Body of pancreas (tissue), 4 donors: ENCODE results near the gene ROR1. TPM values are rescaled to one million over a fixed set of nuclear protein-coding genes. Genes with fewer than 3 reads are reported as not detected.
A peak's percentile ranks its signal among the peaks of the same experiment; 100 is the strongest.

Experiments used
- ATAC-seq: fragments of 150-250 bp; one replicate; pipeline ENCODE4 v1.9.1; 2016
- DNase-seq, 4 donors: peaks; one replicate each; pipeline ENCODE4 v3.0.0-alpha.2; 2019
- H3K27ac ChIP-seq, 4 donors: fragments of 200-600 bp; sonication (generic); 1 replicate in 3 of 4; 2 replicates in 1 of 4; pipeline versions ENCODE4 v1.5.1 to v1.6.1; 2016 to 2019; ENCODE audit warnings: mild to moderate bottlenecking in 1 of 4, mixed read lengths in 1 of 4, moderate library complexity in 1 of 4
- H3K27me3 ChIP-seq, 2 donors: fragments of 200-600 bp; sonication (generic); one replicate each; pipeline ENCODE4 v1.6.0; 2016; ENCODE audit warnings: mild to moderate bottlenecking in 1 of 2
- H3K36me3 ChIP-seq, 2 donors: fragments of 200-600 bp; sonication (generic); replicated peaks in 1 of 2; 2 replicates each; pipeline ENCODE4 v1.5.1; 2016; ENCODE audit warnings: low read depth in 2 of 2; ENCODE audit not compliant: insufficient read depth in 1 of 2
- H3K4me1 ChIP-seq: fragments of 200-600 bp; sonication (generic); one replicate; pipeline ENCODE4 v1.6.0; 2016
- H3K4me3 ChIP-seq, 2 donors: fragments of 200-600 bp; sonication (generic); 1 replicate in 1 of 2; 2 replicates in 1 of 2; pipeline ENCODE4 v1.5.1; 2016 to 2019
- H3K9me3 ChIP-seq, 3 donors: fragments of 200-600 bp; sonication (generic); 1 replicate in 2 of 3; 2 replicates in 1 of 3; pipeline ENCODE4 v1.5.1; 2016
- CTCF ChIP-seq, 7 experiments: fragments of 450-650 bp in 4 of 7; fragments of 200-600 bp in 3 of 7; sonication (generic) in 3 of 7; IDR thresholded peaks; one replicate each; pipeline ENCODE4 v1.5.1; 2016 to 2019; ENCODE audit warnings: antibody characterized with exemption in 7 of 7
- POLR2A ChIP-seq, 3 donors: fragments of 450-650 bp; IDR thresholded peaks; one replicate each; pipeline ENCODE4 v1.6.1; 2016; ENCODE audit warnings: antibody characterized with exemption in 3 of 3, mild to moderate bottlenecking in 2 of 3
- WGBS, 2 donors: methylation state at CpG; one replicate each; pipeline ENCODE4 v1.1.5; 2017; 5-methylcytosine and 5-hydroxymethylcytosine counted together
- intact Hi-C: fragments of 100-400 bp; cut with DNase I; formaldehyde crosslinking; loops from one replicate; pipeline ENCODE4 v1.15.1; 2023
- total RNA-seq, 2 donors: library from RNA; depleted of rRNA; stranded (reverse); fragments of >200 nt; gene quantifications; one replicate each; pipeline ENCODE4 v1.1.0, GENCODE V29; 2016

Gene ROR1
- total RNA-seq, 2 donors from 2014 or later = 26.7 to 56.0 TPM

- TF ChIP-seq POLR2A (IDR thresholded peaks at IDR 0.05) = no peak
- no peak for TF ChIP-seq CTCF (IDR thresholded peaks at IDR 0.05)
- ATAC-seq = no peak
- Histone ChIP-seq H3K27ac (no peak overlapping the region), H3K4me1 (no peaks in the 10 kb centered on the region), H3K9me3 (no peaks in the 10 kb centered on the region), H3K4me3 (no peak overlapping the region), H3K36me3 (no peaks in the 10 kb centered on the region), H3K27me3 (no peaks in the 10 kb centered on the region)
- intact Hi-C loops = no loop called here
- no peak for DNase-seq
- WGBS, 2 donors = 96 to 98% methylated on average over 2 of the region's 2 CpGs
Observed at GRCh38 chr1:64030411-64030810, 256.6 kb downstream of the ROR1 start.

DNA sequence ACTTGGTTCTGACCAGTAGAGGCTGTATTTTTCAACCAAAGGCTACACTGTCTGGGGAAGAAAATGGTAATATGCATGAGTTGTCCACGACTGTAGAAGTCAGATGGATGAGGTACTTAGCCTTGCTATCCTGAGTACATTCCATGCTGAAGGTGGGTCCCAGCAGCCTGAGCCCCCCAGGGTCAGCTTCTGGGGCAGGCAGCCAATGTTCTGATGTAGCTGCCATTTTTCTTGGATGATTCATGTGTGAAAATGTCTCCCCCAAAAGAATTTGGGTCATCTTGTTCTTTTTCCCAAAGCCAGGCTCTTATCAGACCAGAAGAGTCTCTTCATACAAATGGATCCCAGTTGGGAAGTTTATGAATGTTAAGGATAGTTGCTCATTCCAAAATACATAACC is 257.4 kb downstream of the ROR1 start:
- WGBS, 2 donors = 85 to 91% methylated on average over 1 of the region's 1 CpG
- H3K9me3 ChIP-seq = no peaks in the 10 kb centered on the region
- DNase-seq (no peak), ATAC-seq (no peak)
- no peaks in the 10 kb centered on the region for H3K4me1 ChIP-seq
- intact Hi-C loops = no loop called here
- no peak overlapping the region for H3K27ac ChIP-seq
- no peak overlapping the region for H3K4me3 ChIP-seq
- no peaks in the 10 kb centered on the region for H3K27me3 ChIP-seq
- no peaks in the 10 kb centered on the region for H3K36me3 ChIP-seq
- TF ChIP-seq CTCF (IDR thresholded peaks at IDR 0.05) = no peak
- TF ChIP-seq POLR2A (IDR thresholded peaks at IDR 0.05) = no peak

GRCh38 chr1:64033667-64034220 is 259.9 kb downstream of the ROR1 start:
- no peaks in the 10 kb centered on the region for H3K9me3 ChIP-seq
- no peaks in the 10 kb centered on the region for H3K36me3 ChIP-seq
- intact Hi-C loops = no loop called here
- 69 to 76% methylated on average over 3 of the region's 3 CpGs for WGBS, 2 donors
- TF ChIP-seq POLR2A (IDR thresholded peaks at IDR 0.05) = no peak
- no peak for TF ChIP-seq CTCF (IDR thresholded peaks at IDR 0.05)
- no peak overlapping the region for H3K4me3 ChIP-seq
- H3K4me1 ChIP-seq = peaks cover 1% of the 10 kb centered on the region
- no peaks in the 10 kb centered on the region for H3K27me3 ChIP-seq
- DNase-seq (peak in 1 of 4 donors; percentile 18), ATAC-seq (peak; percentile 58)
- no peak overlapping the region for H3K27ac ChIP-seq

DNA sequence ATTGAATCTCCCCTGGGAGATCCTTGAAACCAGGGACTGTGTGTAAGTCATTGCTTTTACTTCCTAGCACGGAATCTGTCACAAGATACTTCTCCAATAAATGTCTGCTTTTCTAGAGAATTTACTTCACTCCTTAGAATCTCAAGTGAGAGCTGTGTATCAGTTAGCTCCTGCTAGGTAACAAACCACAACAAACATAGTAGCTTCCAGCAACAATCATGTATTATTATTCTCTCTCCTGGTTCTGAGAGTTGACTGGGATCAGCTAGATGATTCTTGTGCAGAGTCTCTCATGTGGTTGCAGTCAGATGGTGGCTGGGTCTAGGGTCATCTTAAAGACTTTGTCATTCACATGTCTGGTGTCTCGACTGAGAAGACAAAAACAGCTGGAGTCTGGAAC is 262.7 kb downstream of the ROR1 start:
- H3K4me1 ChIP-seq = peaks cover 15% of the 10 kb centered on the region
- H3K9me3 ChIP-seq = no peaks in the 10 kb centered on the region
- no peak for TF ChIP-seq CTCF (IDR thresholded peaks at IDR 0.05)
- no peak for TF ChIP-seq POLR2A (IDR thresholded peaks at IDR 0.05)
- H3K36me3 ChIP-seq = no peaks in the 10 kb centered on the region
- ATAC-seq (no peak), DNase-seq (no peak)
- H3K27me3 ChIP-seq = no peaks in the 10 kb centered on the region
- H3K27ac ChIP-seq = no peak overlapping the region
- no peak overlapping the region for H3K4me3 ChIP-seq
- 70 to 94% methylated on average over 2 of the region's 2 CpGs for WGBS, 2 donors
- intact Hi-C loops = no loop called here

DNA sequence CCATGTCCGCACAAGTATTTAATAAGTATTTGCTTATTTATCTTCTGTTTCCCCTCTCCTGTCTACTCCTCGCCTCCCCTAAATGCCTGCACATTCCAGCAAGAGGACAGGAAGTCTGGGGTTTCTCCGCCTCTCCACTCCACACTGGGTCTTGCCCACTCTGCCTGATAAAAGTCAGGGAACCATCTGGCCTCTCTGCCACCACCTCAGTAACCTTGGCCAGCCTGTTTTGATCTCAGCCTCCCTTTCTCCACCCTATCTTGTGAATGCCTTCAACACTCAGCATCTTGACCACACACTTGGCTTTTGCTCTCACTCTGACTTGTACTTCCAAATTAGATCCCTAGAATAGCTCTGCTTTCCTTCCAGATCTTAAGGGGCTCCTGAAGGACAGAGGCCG is 264.3 kb downstream of the ROR1 start:
- no peak for DNase-seq
- ATAC-seq = no peak
- Histone ChIP-seq H3K27me3 (no peaks in the 10 kb centered on the region), H3K4me1 (peaks cover 31% of the 10 kb centered on the region), H3K36me3 (no peaks in the 10 kb centered on the region), H3K9me3 (no peaks in the 10 kb centered on the region), H3K27ac (no peak overlapping the region), H3K4me3 (no peak overlapping the region)
- 92 to 95% methylated on average over 4 of the region's 4 CpGs for WGBS, 2 donors
- TF ChIP-seq CTCF (IDR thresholded peaks at IDR 0.05) (no peak), POLR2A (IDR thresholded peaks at IDR 0.05) (no peak)
- intact Hi-C loops = no loop called here
